Measurements from ENCODE around the gene ELF3.
"Not testable (repeated sequence)": the region's sequence is repeated elsewhere in the genome, so short reads cannot be mapped to it uniquely, and the experiment has no call there.

The ELF3 gene

GRCh38 chr1:202064889-202065312, 54.5 kb downstream of the ELF3 start:
- in situ Hi-C loops (cut with MboI; ENCODE audit: low sequenced_read_pairs): not testable (repeated sequence)
